Dedifferentiated amniotic fluid mesenchymal stem cell (primary cell): Measurements from ENCODE around the gene ERC2.

Source experiments
- DNase-seq: peaks from one replicate; pipeline ENCODE4 v3.0.0-alpha.2; 2016; ENCODE audit errors: extremely low spot score

ERC2 gene

GRCh38 chr3:55621026-55621422, 847.2 kb downstream of the ERC2 start:
- DNase-seq = no peak

GRCh38 chr3:55620351-55621025, 847.8 kb downstream of the ERC2 start:
- peak; percentile 60 for DNase-seq

- no peak for DNase-seq
Measured at GRCh38 chr3:55619046-55619808, 849.0 kb downstream of the ERC2 start.

GRCh38 chr3:55617385-55617784, 850.9 kb downstream of the ERC2 start:
- DNase-seq = no peak

GRCh38 chr3:55616803-55617202, 851.5 kb downstream of the ERC2 start:
- no peak for DNase-seq

GRCh38 chr3:55615694-55616295, 852.5 kb downstream of the ERC2 start:
- DNase-seq = no peak

- DNase-seq = no peak
Measured at GRCh38 chr3:55615039-55615693, 853.1 kb downstream of the ERC2 start.

- DNase-seq = no peak
Measured at GRCh38 chr3:55611121-55611520, 857.1 kb downstream of the ERC2 start.

- DNase-seq = no peak
Measured at GRCh38 chr3:55609230-55609827, 858.9 kb downstream of the ERC2 start.

GRCh38 chr3:55608301-55608937, 859.8 kb downstream of the ERC2 start:
- DNase-seq = no peak

- no peak for DNase-seq
Measured at GRCh38 chr3:55607844-55608243, 860.4 kb downstream of the ERC2 start.

- DNase-seq = no peak
Measured at GRCh38 chr3:55607175-55607574, 861.1 kb downstream of the ERC2 start.

- no peak for DNase-seq
Measured at GRCh38 chr3:55605443-55606236, 862.6 kb downstream of the ERC2 start.

GRCh38 chr3:55604846-55605245, 863.4 kb downstream of the ERC2 start:
- no peak for DNase-seq

GRCh38 chr3:55604402-55604801, 863.9 kb downstream of the ERC2 start:
- no peak for DNase-seq

- DNase-seq = no peak
Measured at GRCh38 chr3:55601366-55602080, 866.7 kb downstream of the ERC2 start.

- no peak for DNase-seq
Measured at GRCh38 chr3:55598224-55598623, 870.0 kb downstream of the ERC2 start.

- no peak for DNase-seq
Measured at GRCh38 chr3:55597641-55598040, 870.6 kb downstream of the ERC2 start.

GRCh38 chr3:55596212-55596611, 872.1 kb downstream of the ERC2 start:
- no peak for DNase-seq

GRCh38 chr3:55595420-55595819, 872.8 kb downstream of the ERC2 start:
- no peak for DNase-seq
